HEK293T (cell line): Measurements from ENCODE around the gene CDH15.

Experiments used
- CTCF ChIA-PET: fragments of 350-600 bp; formaldehyde crosslinking; extraction: SDS; loops from one replicate; lab custom pipeline; 2021; ENCODE audit warnings: antibody characterized with exemption, inconsistent platforms; lab: Yijun Ruan, JAX
- POLR2A ChIA-PET: fragments of 350-600 bp; formaldehyde crosslinking; extraction: SDS; loops from one replicate; lab custom pipeline; 2020; ENCODE audit warnings: antibody characterized with exemption, inconsistent platforms; lab: Yijun Ruan, JAX
- DNase-seq: peaks from one replicate; pipeline ENCODE4 v3.0.0; 2012; ENCODE audit warnings: mixed read lengths; ENCODE audit errors: extremely low spot score
- ARNT ChIP-seq: fragments of 450-650 bp; IDR thresholded peaks from 2 replicates; pipeline ENCODE4 v1.6.1; 2017; ENCODE audit warnings: mild to moderate bottlenecking
- BHLHE40 ChIP-seq: fragments of 450-650 bp; IDR thresholded peaks from 2 replicates; pipeline ENCODE4 v1.6.1; 2016; ENCODE audit warnings: mild to moderate bottlenecking, moderate library complexity, borderline replicate concordance
- CTBP1 ChIP-seq: fragments of 450-650 bp; IDR thresholded peaks from 2 replicates; pipeline ENCODE4 v1.6.1; 2016; ENCODE audit warnings: borderline replicate concordance
- ELF4 ChIP-seq: fragments of 450-650 bp; IDR thresholded peaks from 2 replicates; pipeline ENCODE4 v1.6.1; 2017; ENCODE audit warnings: antibody characterized with exemption
- FOXA1 ChIP-seq: fragments of 450-650 bp; IDR thresholded peaks from 2 replicates; pipeline ENCODE4 v1.6.1; 2016; ENCODE audit warnings: mild to moderate bottlenecking
- FOXK2 ChIP-seq: fragments of 450-650 bp; IDR thresholded peaks from 2 replicates; pipeline ENCODE4 v1.6.1; 2016; ENCODE audit warnings: mild to moderate bottlenecking
- FOXM1 ChIP-seq: fragments of 450-650 bp; IDR thresholded peaks from 2 replicates; pipeline ENCODE4 v1.6.1; 2017; ENCODE audit warnings: mild to moderate bottlenecking, borderline replicate concordance
- HDGF ChIP-seq: fragments of 450-650 bp; IDR thresholded peaks from 2 replicates; pipeline ENCODE4 v1.6.1; 2017; ENCODE audit warnings: antibody characterized with exemption, borderline replicate concordance
- L3MBTL2 ChIP-seq: fragments of 450-650 bp; conservative IDR thresholded peaks from 2 replicates; pipeline ENCODE4 v1.6.1; 2016; ENCODE audit warnings: mild to moderate bottlenecking
- LEF1 ChIP-seq: fragments of 450-650 bp; IDR thresholded peaks from 2 replicates; pipeline ENCODE4 v1.6.1; 2017; ENCODE audit warnings: mild to moderate bottlenecking, borderline replicate concordance
- NFRKB ChIP-seq: fragments of 450-650 bp; IDR thresholded peaks from 2 replicates; pipeline ENCODE4 v1.6.1; 2016; ENCODE audit warnings: mild to moderate bottlenecking, moderate library complexity
- SP1 ChIP-seq: fragments of 450-650 bp; IDR thresholded peaks from 2 replicates; pipeline ENCODE4 v1.6.1; 2017
- SUZ12 ChIP-seq: fragments of 450-650 bp; IDR thresholded peaks from 2 replicates; pipeline ENCODE4 v1.6.1; 2016; ENCODE audit warnings: mild to moderate bottlenecking
- TARDBP ChIP-seq: fragments of 450-650 bp; IDR thresholded peaks from 2 replicates; pipeline ENCODE4 v1.6.1; 2016
- ZNF384 ChIP-seq: fragments of 450-650 bp; IDR thresholded peaks from 2 replicates; pipeline ENCODE4 v1.6.1; 2016
- TF ChIP-seq, protein P1 (sequence below): fragments of 450-650 bp; IDR thresholded peaks from 2 replicates; pipeline ENCODE4 v1.6.1; 2016

The CDH15 gene

GRCh38 chr16:89222931-89223330 is 51.4 kb downstream of the CDH15 start:
- no peak for DNase-seq
- no peak for TF ChIP-seq CTBP1
- no peak for TF ChIP-seq SUZ12
- TF ChIP-seq BHLHE40: no peak
- no peak for TF ChIP-seq FOXA1
- TF ChIP-seq LEF1: no peak
- no peak for TF ChIP-seq ARNT
- no peak for TF ChIP-seq HDGF
- TF ChIP-seq, protein P1, sequence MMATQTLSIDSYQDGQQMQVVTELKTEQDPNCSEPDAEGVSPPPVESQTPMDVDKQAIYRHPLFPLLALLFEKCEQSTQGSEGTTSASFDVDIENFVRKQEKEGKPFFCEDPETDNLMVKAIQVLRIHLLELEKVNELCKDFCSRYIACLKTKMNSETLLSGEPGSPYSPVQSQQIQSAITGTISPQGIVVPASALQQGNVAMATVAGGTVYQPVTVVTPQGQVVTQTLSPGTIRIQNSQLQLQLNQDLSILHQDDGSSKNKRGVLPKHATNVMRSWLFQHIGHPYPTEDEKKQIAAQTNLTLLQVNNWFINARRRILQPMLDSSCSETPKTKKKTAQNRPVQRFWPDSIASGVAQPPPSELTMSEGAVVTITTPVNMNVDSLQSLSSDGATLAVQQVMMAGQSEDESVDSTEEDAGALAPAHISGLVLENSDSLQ: no peak
- TF ChIP-seq L3MBTL2: no peak
- no peak for TF ChIP-seq ZNF384
- TF ChIP-seq FOXM1: no peak
- CTCF ChIA-PET: no interaction called here
- POLR2A ChIA-PET: no interaction called here

DNA sequence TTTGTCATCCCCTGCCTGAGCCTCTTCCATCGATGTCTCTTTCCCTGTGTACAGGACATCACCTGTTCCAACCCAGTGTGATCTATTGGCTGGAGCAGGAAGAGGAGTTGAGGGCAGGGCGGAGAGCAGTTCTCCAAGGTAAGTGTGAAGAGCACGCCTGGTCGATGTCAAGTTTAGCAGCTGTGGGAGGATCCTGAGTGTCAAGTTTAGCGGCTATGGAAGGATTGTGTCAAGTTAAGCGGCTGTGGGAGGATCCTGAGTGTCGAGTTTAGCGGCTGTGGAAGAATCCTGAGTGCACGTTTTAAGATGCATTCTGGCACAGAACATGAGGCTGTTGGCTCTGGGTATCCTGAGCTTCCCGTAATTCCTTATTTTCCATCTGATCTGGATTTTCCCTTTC is 53.1 kb downstream of the CDH15 start:
- DNase-seq: no peak
- POLR2A ChIA-PET: no interaction called here
- CTCF ChIA-PET: no interaction called here
- TF ChIP-seq FOXA1 (no peak), ARNT (no peak), HDGF (no peak), ELF4 (no peak), FOXM1 (no peak), TARDBP (no peak), L3MBTL2 (no peak), ZNF384 (no peak), NFRKB (no peak), CTBP1 (no peak), FOXK2 (no peak), BHLHE40 (no peak), SP1 (no peak), LEF1 (no peak), SUZ12 (no peak)
- TF ChIP-seq, protein P1: no peak

DNA sequence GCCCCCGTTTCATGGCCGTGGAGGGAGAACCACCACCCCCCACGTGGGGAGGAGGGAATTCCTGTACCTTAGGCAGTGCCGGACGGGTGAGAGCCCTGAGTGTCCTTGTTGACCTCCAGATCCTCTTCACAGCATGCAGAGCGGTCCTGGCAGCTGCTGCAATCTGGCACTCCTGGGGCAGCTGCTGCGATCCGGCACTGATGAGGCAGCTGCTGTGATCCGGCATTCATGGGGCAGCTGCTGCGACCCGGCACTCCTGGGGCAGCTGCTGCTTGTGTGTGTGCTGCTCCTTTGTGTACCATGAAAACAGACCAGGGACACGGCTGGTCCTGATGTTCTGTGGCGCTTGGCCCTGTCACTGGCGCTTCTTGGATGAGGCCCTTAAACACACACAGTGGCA is 58.7 kb downstream of the CDH15 start:
- CTCF ChIA-PET: no interaction called here
- DNase-seq: no peak
- POLR2A ChIA-PET: no interaction called here

GRCh38 chr16:89232107-89232506 is 60.6 kb downstream of the CDH15 start:
- DNase-seq: no peak
- POLR2A ChIA-PET: no interaction called here
- CTCF ChIA-PET: no interaction called here
- no peak for TF ChIP-seq SP1
- no peak for TF ChIP-seq LEF1
- TF ChIP-seq L3MBTL2: no peak
- TF ChIP-seq HDGF: no peak
- TF ChIP-seq NFRKB: no peak
- TF ChIP-seq CTBP1: no peak
- no peak for TF ChIP-seq FOXA1
- TF ChIP-seq FOXM1: no peak
- no peak for TF ChIP-seq ZNF384
- no peak for TF ChIP-seq FOXK2
- no peak for TF ChIP-seq BHLHE40
- TF ChIP-seq SUZ12: no peak
- no peak for TF ChIP-seq ELF4
- TF ChIP-seq, protein P1: no peak
- no peak for TF ChIP-seq ARNT

More for the DNA sequence above, 58.7 kb downstream of the CDH15 start:
- no peak for TF ChIP-seq SUZ12
- no peak for TF ChIP-seq BHLHE40
- no peak for TF ChIP-seq L3MBTL2
- no peak for TF ChIP-seq CTBP1
- TF ChIP-seq HDGF: no peak
- no peak for TF ChIP-seq SP1
- no peak for TF ChIP-seq FOXA1
- no peak for TF ChIP-seq FOXM1
- no peak for TF ChIP-seq LEF1
- no peak for TF ChIP-seq TARDBP
- no peak for TF ChIP-seq FOXK2
- no peak for TF ChIP-seq ZNF384
- TF ChIP-seq NFRKB: no peak
- TF ChIP-seq ARNT: no peak
- TF ChIP-seq, protein P1: no peak
- no peak for TF ChIP-seq ELF4

GRCh38 chr16:89233678-89234490 is 62.3 kb downstream of the CDH15 start:
- no peak for TF ChIP-seq NFRKB
- TF ChIP-seq L3MBTL2: no peak
- no peak for TF ChIP-seq FOXK2
- TF ChIP-seq LEF1: no peak
- TF ChIP-seq FOXA1: no peak
- no peak for TF ChIP-seq SP1
- no peak for TF ChIP-seq HDGF
- TF ChIP-seq FOXM1: no peak
- TF ChIP-seq TARDBP: no peak
- TF ChIP-seq BHLHE40: no peak
- ChIA-PET POLR2A (no interaction called here), CTCF (no interaction called here)
- no peak for DNase-seq
